Muscle layer of duodenum (tissue), 2 donors: Measurements from ENCODE around the gene METTL8.
"Not testable (repeated sequence)": the region's sequence is repeated elsewhere in the genome, so short reads cannot be mapped to it uniquely, and the experiment has no call there.

Source experiments
- H3K27ac ChIP-seq: one replicate; pipeline ENCODE4 v1.7.0; 2013; ENCODE audit warnings: mild to moderate bottlenecking, low read length
- H3K27me3 ChIP-seq: one replicate; pipeline ENCODE4 v1.7.0; 2013; ENCODE audit warnings: low read depth, mild to moderate bottlenecking, control low read depth, low read length
- H3K36me3 ChIP-seq, 2 donors: one replicate each; pipeline ENCODE4 v1.7.0; 2013; ENCODE audit warnings: low read length in 2 of 2, control low read depth in 1 of 2, mild to moderate bottlenecking in 1 of 2; ENCODE audit not compliant: insufficient read depth in 2 of 2, control insufficient read depth in 1 of 2
- H3K4me1 ChIP-seq, 2 donors: one replicate each; pipeline ENCODE4 v1.7.0; 2013; ENCODE audit warnings: low read length in 2 of 2, mild to moderate bottlenecking in 2 of 2, control low read depth in 1 of 2, moderate library complexity in 1 of 2; ENCODE audit not compliant: insufficient read depth in 2 of 2, control insufficient read depth in 1 of 2
- H3K4me3 ChIP-seq, 2 donors: one replicate each; pipeline ENCODE4 v1.7.0; 2013; ENCODE audit warnings: low read length in 2 of 2, low read depth in 1 of 2, mild to moderate bottlenecking in 1 of 2
- H3K9me3 ChIP-seq, 2 donors: one replicate each; pipeline ENCODE4 v1.7.0; 2013; ENCODE audit warnings: low read length in 2 of 2, control low read depth in 1 of 2, mild to moderate bottlenecking in 1 of 2; ENCODE audit not compliant: control insufficient read depth in 1 of 2
- donor health status: healthy.

METTL8 gene

GRCh38 chr2:171394164-171394740 lies 39.5 kb downstream of the METTL8 start:
- Histone ChIP-seq H3K4me3 (no peak overlapping the region), H3K9me3 (no peaks in the 10 kb centered on the region), H3K27ac (no peak overlapping the region), H3K4me1 (no peaks in the 10 kb centered on the region), H3K36me3 (no peaks in the 10 kb centered on the region), H3K27me3 (no peaks in the 10 kb centered on the region)

GRCh38 chr2:171393487-171393886 lies 40.3 kb downstream of the METTL8 start:
- Histone ChIP-seq H3K4me1 (no peaks in the 10 kb centered on the region), H3K9me3 (no peaks in the 10 kb centered on the region), H3K4me3 (no peak overlapping the region), H3K27ac (no peak overlapping the region), H3K36me3 (no peaks in the 10 kb centered on the region), H3K27me3 (no peaks in the 10 kb centered on the region)

GRCh38 chr2:171391532-171391931 lies 42.3 kb downstream of the METTL8 start:
- H3K27ac ChIP-seq: no peak overlapping the region
- H3K4me3 ChIP-seq: no peak overlapping the region
- no peaks in the 10 kb centered on the region for H3K27me3 ChIP-seq
- H3K4me1 ChIP-seq: no peaks in the 10 kb centered on the region
- no peaks in the 10 kb centered on the region for H3K9me3 ChIP-seq
- no peaks in the 10 kb centered on the region for H3K36me3 ChIP-seq

- no peak overlapping the region for H3K4me3 ChIP-seq
- no peaks in the 10 kb centered on the region for H3K36me3 ChIP-seq
- no peak overlapping the region for H3K27ac ChIP-seq
- H3K27me3 ChIP-seq: no peaks in the 10 kb centered on the region
- no peaks in the 10 kb centered on the region for H3K4me1 ChIP-seq
- no peaks in the 10 kb centered on the region for H3K9me3 ChIP-seq
Observed at GRCh38 chr2:171390941-171391516, 42.8 kb downstream of the METTL8 start.

GRCh38 chr2:171389780-171390179 lies 44.0 kb downstream of the METTL8 start:
- no peaks in the 10 kb centered on the region for H3K27me3 ChIP-seq
- no peaks in the 10 kb centered on the region for H3K4me1 ChIP-seq
- H3K27ac ChIP-seq: no peak overlapping the region
- no peak overlapping the region for H3K4me3 ChIP-seq
- no peaks in the 10 kb centered on the region for H3K36me3 ChIP-seq
- no peaks in the 10 kb centered on the region for H3K9me3 ChIP-seq

GRCh38 chr2:171389325-171389724 lies 44.5 kb downstream of the METTL8 start:
- H3K4me3 ChIP-seq: no peak overlapping the region
- H3K36me3 ChIP-seq: no peaks in the 10 kb centered on the region
- no peaks in the 10 kb centered on the region for H3K4me1 ChIP-seq
- H3K27me3 ChIP-seq: no peaks in the 10 kb centered on the region
- no peaks in the 10 kb centered on the region for H3K9me3 ChIP-seq
- no peak overlapping the region for H3K27ac ChIP-seq

GRCh38 chr2:171387052-171387451 lies 46.7 kb downstream of the METTL8 start:
- H3K27me3 ChIP-seq: no peaks in the 10 kb centered on the region
- no peak overlapping the region for H3K27ac ChIP-seq
- H3K4me1 ChIP-seq: no peaks in the 10 kb centered on the region
- no peaks in the 10 kb centered on the region for H3K9me3 ChIP-seq
- no peaks in the 10 kb centered on the region for H3K36me3 ChIP-seq
- H3K4me3 ChIP-seq: no peak overlapping the region

GRCh38 chr2:171386627-171387026 lies 47.2 kb downstream of the METTL8 start:
- no peak overlapping the region for H3K4me3 ChIP-seq
- H3K36me3 ChIP-seq: no peaks in the 10 kb centered on the region
- H3K9me3 ChIP-seq: no peaks in the 10 kb centered on the region
- H3K4me1 ChIP-seq: no peaks in the 10 kb centered on the region
- no peaks in the 10 kb centered on the region for H3K27me3 ChIP-seq
- H3K27ac ChIP-seq: no peak overlapping the region

GRCh38 chr2:171383134-171383533 lies 50.7 kb downstream of the METTL8 start:
- Histone ChIP-seq H3K4me3 (no peak overlapping the region), H3K9me3 (no peaks in the 10 kb centered on the region), H3K27ac (no peak overlapping the region), H3K4me1 (no peaks in the 10 kb centered on the region), H3K36me3 (no peaks in the 10 kb centered on the region), H3K27me3 (no peaks in the 10 kb centered on the region)

- H3K9me3 ChIP-seq, H3K4me3 ChIP-seq, H3K36me3 ChIP-seq, H3K27me3 ChIP-seq, H3K4me1 ChIP-seq, H3K27ac ChIP-seq: not testable (repeated sequence)
Observed at GRCh38 chr2:171382175-171382574, 51.6 kb downstream of the METTL8 start.

- H3K27ac ChIP-seq, H3K4me3 ChIP-seq, H3K9me3 ChIP-seq, H3K4me1 ChIP-seq, H3K36me3 ChIP-seq, H3K27me3 ChIP-seq: not testable (repeated sequence)
Observed at GRCh38 chr2:171377852-171378251, 55.9 kb downstream of the METTL8 start.

GRCh38 chr2:171367692-171368091 lies 66.1 kb downstream of the METTL8 start:
- peaks cover 6% of the 10 kb centered on the region in 2 donors for H3K9me3 ChIP-seq

More at GRCh38 chr2:171367692-171368091, 66.1 kb downstream of the METTL8 start:
- no peak overlapping the region for H3K4me3 ChIP-seq
- no peak overlapping the region for H3K27ac ChIP-seq
- H3K4me1 ChIP-seq: no peaks in the 10 kb centered on the region
- no peaks in the 10 kb centered on the region for H3K36me3 ChIP-seq
- no peaks in the 10 kb centered on the region for H3K27me3 ChIP-seq
